HG03354 (cell line): ENCODE data around the gene SEPTIN5.
"Not testable (repeated sequence)": the region's sequence is repeated elsewhere in the genome, so short reads cannot be mapped to it uniquely, and the experiment has no call there.

Experiments
- ATAC-seq: cut with Tn5 transposase; IDR thresholded peaks from one replicate; pipeline ENCODE4 v1.9.1; 2021; ENCODE audit warnings: mild to moderate bottlenecking; ENCODE audit not compliant: unreplicated experiment, poor library complexity, severe bottlenecking

Gene SEPTIN5

GRCh38 chr22:19714312-19715187 lies at the start of gene SEPTIN5:
Gene SEPTIN5, plus strand, starts transcription at chr22:19714503. Its CDS starts 86 bp downstream, at chr22:19714589.
- ATAC-seq, result no peak

- no peak for ATAC-seq
Measured at GRCh38 chr22:19664951-19665783, 49.1 kb upstream of the SEPTIN5 start.

GRCh38 chr22:19665784-19666672 lies 48.3 kb upstream of the SEPTIN5 start:
- ATAC-seq, result no peak

- ATAC-seq, result no peak
Measured at GRCh38 chr22:19666673-19667593, 47.4 kb upstream of the SEPTIN5 start.

GRCh38 chr22:19667872-19668740 lies 46.2 kb upstream of the SEPTIN5 start:
- ATAC-seq, result no peak

GRCh38 chr22:19668748-19669147 lies 45.6 kb upstream of the SEPTIN5 start:
- ATAC-seq, result no peak

GRCh38 chr22:19669570-19669969 lies 44.7 kb upstream of the SEPTIN5 start:
- ATAC-seq, result no peak

- no peak for ATAC-seq
Measured at GRCh38 chr22:19671316-19671715, 43.0 kb upstream of the SEPTIN5 start.

GRCh38 chr22:19672054-19672776 lies 42.1 kb upstream of the SEPTIN5 start:
- ATAC-seq, result no peak

- no peak for ATAC-seq
Measured at GRCh38 chr22:19673660-19674059, 40.6 kb upstream of the SEPTIN5 start.

- ATAC-seq, result no peak
Measured at GRCh38 chr22:19674129-19674928, 40.0 kb upstream of the SEPTIN5 start.

GRCh38 chr22:19674929-19675253 lies 39.4 kb upstream of the SEPTIN5 start:
- ATAC-seq, result no peak

- no peak for ATAC-seq
Measured at GRCh38 chr22:19675428-19675827, 38.9 kb upstream of the SEPTIN5 start.

- ATAC-seq, result not testable (repeated sequence)
Measured at GRCh38 chr22:19676437-19676836, 37.9 kb upstream of the SEPTIN5 start.

GRCh38 chr22:19678949-19679521 lies 35.3 kb upstream of the SEPTIN5 start:
- ATAC-seq, result no peak

GRCh38 chr22:19679522-19680101 lies 34.7 kb upstream of the SEPTIN5 start:
- no peak for ATAC-seq
